ENCODE data around the gene ATP8B3.

ATP8B3 gene

GRCh38 chr19:1796395-1797142, 15.5 kb downstream of the ATP8B3 start:
- no peak for DNase-seq (ENCODE audit: low spot score)

- no peak for DNase-seq (ENCODE audit: low spot score)
Measured at GRCh38 chr19:1794424-1795172, 17.5 kb downstream of the ATP8B3 start.

- no peak for DNase-seq (ENCODE audit: low spot score)
Measured at GRCh38 chr19:1791879-1792278, 20.2 kb downstream of the ATP8B3 start.

GRCh38 chr19:1790054-1790792, 21.9 kb downstream of the ATP8B3 start:
- DNase-seq (ENCODE audit: low spot score): no peak

GRCh38 chr19:1789261-1790041, 22.6 kb downstream of the ATP8B3 start:
- DNase-seq (ENCODE audit: low spot score): no peak

DNA sequence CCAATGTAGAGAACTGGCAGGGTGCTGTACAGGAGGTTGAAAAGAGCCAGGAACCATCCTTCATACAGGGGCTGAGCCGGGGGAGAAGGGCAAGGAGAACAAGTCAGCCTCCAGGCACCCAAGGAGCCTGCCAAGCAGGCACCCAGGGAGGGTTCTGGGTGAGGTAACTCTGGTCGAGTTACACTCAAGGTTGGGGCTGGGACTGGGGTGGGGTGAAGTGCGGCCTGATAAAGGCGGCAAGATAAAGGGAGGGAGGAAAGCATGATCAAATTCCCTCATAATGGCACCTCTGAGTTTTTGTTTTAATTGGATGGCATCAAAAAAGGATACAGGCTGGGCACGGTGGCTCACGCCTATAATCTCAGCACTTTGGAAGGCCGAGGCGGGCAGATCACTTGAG, 25.0 kb downstream of the ATP8B3 start:
- no peak for DNase-seq (ENCODE audit: low spot score)

- DNase-seq (ENCODE audit: low spot score): no peak
Measured at GRCh38 chr19:1786668-1787067, 25.4 kb downstream of the ATP8B3 start.

- no peak for DNase-seq (ENCODE audit: low spot score)
Measured at GRCh38 chr19:1785310-1785709, 26.8 kb downstream of the ATP8B3 start.

GRCh38 chr19:1783874-1784273, 28.2 kb downstream of the ATP8B3 start:
- DNase-seq (ENCODE audit: low spot score): no peak

DNA sequence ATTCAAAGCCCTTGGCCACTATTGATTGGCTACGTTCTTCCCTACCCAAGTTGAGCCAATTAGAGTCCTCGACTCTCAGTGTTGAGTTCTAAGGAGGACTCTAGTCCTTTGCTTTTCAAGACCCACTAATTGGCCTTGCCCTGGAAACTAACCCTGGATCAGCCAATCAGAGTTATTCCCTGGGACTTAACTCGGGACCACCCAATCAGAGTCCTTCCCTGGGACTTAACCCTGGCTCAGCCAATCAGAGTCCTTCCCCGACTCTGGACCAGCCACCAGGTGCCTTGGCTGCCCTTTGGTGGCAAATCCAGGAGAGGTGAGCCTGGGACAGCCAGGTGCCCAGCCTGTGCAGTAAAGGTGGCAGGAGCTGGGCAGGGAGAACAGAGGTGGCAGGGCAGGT, 28.7 kb downstream of the ATP8B3 start:
- no peak for DNase-seq (ENCODE audit: low spot score)

DNA sequence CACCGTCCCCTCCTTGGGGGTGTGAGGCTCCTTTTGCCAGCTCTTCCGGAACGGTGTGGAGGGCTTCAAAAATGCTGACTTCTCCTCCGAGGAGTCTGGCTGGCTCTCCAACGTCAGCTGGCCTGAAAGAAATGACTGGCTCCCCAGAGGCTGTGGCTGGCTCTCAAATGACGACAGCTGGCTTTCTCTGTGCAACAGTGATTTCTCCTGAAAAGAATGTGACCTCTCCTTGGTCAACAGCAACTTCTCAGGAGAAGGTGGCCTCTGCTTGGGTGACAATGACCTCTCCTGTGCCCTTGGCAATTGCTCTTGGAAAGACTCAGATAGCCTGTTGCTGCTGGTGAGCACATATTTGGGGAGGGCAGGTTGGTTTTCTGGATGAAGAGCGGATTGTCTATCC, 29.6 kb downstream of the ATP8B3 start:
- DNase-seq (ENCODE audit: low spot score): no peak

DNA sequence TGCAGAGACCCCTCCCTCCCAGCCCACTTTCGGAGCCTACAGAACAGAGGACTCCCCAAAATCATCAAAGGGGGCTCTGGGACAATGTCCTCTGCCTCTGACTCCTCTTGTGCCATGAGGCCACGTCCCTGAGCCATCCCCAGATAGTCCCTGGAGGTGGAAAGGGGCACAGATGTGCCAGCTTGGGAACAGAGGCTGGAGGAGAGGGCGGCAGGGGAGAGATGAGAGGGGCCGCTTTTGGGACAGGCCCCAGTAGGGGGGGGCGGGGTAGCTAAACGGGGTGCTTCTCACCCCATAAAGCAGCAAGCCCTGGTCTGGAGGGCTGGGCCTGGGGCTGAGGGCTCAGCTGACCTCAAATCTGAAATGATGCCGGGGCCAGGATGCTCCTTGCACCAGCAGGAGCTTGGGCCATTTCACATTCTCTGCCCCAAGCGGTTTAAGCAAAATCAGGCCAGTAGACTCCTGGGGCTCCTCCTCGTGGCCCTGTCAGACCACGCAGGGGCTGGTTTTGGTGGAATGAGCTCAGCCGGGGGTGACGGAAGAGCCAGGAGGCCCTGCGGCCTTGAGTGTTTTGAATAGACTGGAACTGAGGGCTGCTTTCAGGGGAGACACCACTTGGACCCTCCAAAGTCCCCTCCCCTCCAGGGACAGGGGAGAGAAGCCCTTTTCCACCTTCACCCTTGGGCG, 31.7 kb downstream of the ATP8B3 start:
- no peak for DNase-seq (ENCODE audit: low spot score)

GRCh38 chr19:1779574-1779973, 32.5 kb downstream of the ATP8B3 start:
- no peak for DNase-seq (ENCODE audit: low spot score)

- DNase-seq (ENCODE audit: low spot score): no peak
Measured at GRCh38 chr19:1777149-1777548, 34.9 kb downstream of the ATP8B3 start.

DNA sequence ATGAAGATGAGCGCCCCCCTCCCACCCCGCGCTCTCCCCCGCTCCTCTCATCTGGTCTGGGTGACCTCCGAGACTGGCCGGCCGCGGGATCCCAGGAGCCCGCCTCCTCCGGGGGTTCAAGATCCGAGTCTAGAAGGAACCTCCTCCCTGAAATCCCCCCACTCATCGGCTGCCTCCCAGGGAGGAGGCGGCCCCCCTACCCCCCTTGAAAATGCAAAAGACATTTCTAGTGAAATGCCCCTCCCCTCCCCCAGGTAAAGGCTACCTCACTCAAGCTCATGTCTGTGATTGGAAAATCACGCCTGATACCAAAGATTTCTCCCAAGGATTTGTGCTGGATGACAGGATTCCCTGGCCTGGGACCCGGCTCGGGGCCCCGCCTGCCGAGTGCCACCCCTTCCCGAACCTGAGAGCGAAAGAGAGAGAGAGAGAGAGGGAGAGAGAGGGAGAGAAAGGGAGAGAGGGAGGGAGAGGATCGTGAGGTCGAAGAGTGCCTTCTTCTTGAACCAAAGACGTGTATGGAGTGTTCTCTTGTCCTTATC, 35.4 kb downstream of the ATP8B3 start:
- DNase-seq (ENCODE audit: low spot score): no peak

- DNase-seq (ENCODE audit: low spot score): no peak
Measured at GRCh38 chr19:1775951-1776605, 36.0 kb downstream of the ATP8B3 start.

GRCh38 chr19:1774989-1775772, 36.9 kb downstream of the ATP8B3 start:
- DNase-seq (ENCODE audit: low spot score): no peak

DNA sequence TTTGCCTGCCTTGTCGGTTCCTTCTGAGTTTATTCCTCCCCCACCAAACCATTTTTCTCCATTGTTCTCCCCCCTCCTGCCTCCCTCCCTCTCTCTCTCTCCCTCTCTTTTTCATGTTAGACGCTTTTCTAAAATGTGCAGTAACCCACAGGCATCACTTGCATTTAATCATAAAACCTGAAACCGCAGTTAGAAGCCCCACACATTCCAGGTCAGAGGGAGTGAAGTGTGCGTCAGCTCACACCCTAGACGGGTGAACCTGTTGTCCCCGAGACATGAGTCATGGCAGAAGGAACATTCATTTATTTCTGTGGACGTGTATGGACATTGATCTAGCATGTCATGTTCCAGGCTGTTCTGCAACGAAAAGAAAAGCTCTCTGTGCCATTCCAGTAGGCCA, 38.9 kb downstream of the ATP8B3 start:
- DNase-seq (ENCODE audit: low spot score): no peak

GRCh38 chr19:1770866-1771576, 41.1 kb downstream of the ATP8B3 start:
- no peak for DNase-seq (ENCODE audit: low spot score)
